Activated effector memory CD4-positive, alpha-beta T cell treated with anti-CD3 and anti-CD28 coated beads, Interleukin-2, amount 50 U/mL, for 16 hours (primary cell): ENCODE data around the gene IFIT1B.
A peak's percentile ranks its signal among the peaks of the same experiment; 100 is the strongest.
"Not testable (repeated sequence)": the region's sequence is repeated elsewhere in the genome, so short reads cannot be mapped to it uniquely, and the experiment has no call there.

Experiments used
- DNase-seq: peaks from one replicate; pipeline ENCODE4 v3.0.0-alpha.2; 2020

The IFIT1B gene, protein sequence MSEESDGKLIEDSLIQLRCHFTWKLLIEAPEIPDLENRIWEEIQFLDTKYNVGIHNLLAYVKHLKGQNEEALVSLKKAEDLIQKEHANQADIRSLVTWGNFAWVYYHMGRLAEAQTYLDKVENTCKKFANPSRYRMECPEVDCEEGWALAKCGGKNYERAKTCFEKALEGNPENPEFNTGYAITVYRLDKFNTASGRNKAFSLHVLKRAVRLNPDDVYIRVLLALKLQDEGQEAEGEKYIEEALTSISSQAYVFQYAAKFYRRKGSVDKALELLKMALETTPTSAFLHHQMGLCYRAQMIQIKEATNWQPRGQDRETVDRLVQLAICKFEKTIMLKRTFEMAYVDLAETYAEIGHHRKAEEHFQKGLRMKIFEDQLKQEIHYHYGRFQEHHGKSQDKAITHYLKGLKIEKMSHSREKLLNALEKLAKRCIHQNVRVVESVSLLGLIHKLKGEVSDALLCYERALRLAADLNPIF

DNA sequence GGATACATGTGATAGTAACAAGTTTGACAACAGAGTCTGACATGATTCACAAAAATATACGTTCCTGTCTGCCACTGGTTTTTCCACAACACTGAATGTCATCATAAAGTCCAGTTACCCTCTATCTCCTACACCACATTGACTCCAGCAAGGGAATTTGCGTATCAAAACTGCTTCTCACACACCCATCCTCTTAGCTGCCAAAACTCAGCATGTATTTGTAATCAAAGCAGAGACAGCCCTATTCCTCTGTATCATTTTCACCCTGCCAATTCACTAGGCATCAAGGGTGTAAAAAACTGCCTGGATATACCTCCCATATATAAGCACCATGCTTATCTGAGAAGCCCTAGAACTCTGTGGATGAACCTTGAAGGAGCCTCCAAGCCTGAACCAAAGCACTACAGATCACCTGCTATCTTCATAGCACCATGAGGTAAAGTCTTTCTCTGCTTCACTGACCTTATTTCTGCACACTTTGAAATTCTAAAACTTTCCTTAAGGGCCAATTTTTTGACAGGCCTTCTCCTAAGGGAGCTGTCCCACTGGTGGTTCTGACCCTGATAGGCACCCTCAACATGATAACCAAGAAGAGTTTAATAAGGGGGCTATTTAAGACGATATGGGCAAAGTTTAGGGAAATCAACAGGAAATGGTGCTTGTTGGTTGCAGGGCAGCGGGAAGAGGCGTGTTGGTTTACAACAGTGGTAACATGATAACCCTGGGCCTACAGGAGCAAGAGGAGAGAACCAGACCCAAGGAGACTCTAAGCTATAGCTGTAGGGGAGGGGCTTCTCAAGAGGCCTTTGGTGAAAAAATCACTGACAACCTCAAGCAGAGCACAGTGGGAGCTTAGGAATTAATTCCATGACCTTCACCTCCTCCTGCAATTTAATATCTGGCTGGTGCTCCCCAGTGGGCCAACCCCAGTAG, at the start of gene IFIT1B:
TSS of gene IFIT1B (plus strand) at position 352 of the 933 bp plus-strand sequence. CDS start at position 432, 80 bp downstream.
- DNase-seq: no peak

DNA sequence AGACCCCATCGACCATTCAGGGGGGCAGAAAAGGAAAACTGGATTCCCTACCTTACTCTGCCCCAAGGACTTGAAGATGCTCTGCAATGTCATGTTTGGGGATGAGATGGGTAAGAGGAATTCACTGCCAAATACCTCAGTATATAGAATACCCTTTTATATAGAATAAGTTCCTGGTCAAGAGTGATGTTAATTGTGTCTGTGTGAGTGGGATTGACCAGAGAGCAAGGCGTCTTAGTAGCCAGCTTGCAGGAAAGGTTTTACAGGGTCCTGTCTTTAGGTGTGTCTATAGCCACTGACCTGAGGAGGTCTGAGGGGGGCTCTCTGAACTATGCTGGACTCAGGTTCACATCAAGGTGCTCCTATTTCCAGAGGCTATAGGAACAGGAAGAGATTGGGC, 48.7 kb upstream of the IFIT1B start:
- DNase-seq: no peak

DNA sequence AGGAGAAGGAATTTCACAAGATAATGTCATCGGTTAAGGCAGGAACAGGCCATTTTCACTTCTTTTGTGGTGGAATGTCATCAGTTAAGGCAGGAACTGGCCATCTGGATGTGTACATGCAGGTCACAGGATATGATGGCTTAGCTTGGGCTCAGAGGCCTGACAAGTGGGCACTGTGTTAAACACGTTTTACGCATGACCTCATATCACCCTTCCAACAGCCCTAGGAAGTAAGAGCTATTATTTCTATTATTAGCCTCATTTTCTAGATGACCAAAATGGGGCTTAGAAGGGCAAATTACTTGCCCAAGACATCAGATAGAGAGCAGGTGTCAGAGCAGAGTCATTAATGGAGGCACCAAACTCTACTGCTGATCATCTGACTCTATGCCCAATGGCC, 47.8 kb upstream of the IFIT1B start:
- DNase-seq: not testable (repeated sequence)

DNA sequence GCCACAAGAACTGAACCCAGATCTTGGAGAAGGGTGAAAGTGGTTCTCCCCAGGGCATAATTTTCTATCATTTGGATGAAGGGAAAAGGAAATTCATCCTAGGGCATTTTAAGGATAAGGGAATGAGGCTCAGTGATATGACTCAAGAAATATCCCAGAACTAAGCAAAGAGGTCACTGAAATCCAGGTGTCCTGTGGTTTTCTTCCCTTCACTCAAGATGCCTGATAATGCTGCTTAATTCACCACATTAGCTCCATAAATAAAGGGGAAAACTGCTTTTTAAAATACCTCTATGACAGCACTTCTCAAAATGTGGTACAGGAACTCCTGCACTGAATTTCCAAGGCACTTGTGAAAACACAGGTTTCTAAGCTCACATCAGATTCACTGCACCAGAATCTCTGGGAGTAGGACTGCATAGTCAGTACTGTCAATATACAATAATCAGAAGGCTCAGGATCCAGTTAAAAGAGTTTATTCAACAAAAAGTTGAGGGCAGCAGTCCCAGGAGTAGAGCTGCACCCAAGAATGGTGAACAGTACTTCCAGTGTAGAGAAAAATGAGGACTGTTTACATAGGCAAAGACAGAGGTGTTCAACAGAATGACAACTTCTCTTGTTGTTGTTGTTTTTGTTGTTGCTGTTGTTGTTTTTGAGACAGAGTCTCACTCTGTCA, 47.2 kb upstream of the IFIT1B start:
- no peak for DNase-seq

- not testable (repeated sequence) for DNase-seq
These were observed 46.3 kb upstream of the IFIT1B start for GRCh38 chr10:89331487-89332122.

GRCh38 chr10:89332123-89332633, 45.7 kb upstream of the IFIT1B start:
- DNase-seq: peak; percentile 68

DNA sequence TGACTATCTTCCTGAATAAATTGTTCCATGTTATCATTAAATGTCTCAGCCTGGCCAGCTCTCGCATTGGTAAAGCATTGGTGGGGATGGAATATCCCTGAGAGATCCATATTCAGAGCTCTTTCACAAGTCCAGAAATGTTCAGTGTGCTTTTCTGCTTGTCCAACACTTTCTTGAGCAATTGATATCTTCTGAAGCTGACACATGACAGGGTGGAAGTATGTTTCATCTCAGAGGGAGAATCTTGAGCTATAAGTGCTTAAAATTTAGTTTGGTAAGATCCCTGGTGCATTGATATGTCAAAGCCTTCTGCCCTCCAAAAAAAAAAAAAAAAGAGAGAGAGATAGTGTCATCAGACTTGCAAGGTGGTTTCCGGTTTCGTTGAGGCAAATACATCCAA, 42.6 kb upstream of the IFIT1B start:
- no peak for DNase-seq

GRCh38 chr10:89336241-89336640, 41.6 kb upstream of the IFIT1B start:
- no peak for DNase-seq

DNA sequence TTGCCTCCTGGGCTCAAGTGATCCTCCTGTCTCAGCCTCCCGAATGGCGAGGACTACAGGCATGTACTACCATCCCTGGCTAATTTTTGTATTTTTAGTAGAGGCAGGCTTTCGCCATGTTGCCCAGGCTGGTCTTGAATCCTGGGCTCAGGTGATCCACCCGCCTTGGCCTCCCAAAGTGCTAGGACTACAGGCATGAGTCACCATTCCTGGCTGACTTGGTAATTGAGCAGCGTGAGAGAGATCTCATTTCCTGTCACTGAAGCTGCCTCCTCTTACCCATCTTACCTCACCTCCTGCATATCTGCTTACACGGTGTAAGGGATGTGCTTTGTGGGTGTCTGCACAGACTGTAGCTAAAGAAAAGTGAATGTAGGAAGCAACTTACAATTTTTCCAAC, 40.4 kb upstream of the IFIT1B start:
- peak; percentile 74 for DNase-seq

- no peak for DNase-seq
These were observed 39.1 kb upstream of the IFIT1B start for GRCh38 chr10:89338713-89339112.

GRCh38 chr10:89339875-89340274, 38.0 kb upstream of the IFIT1B start:
- DNase-seq: no peak

- no peak for DNase-seq
These were observed 36.2 kb upstream of the IFIT1B start for GRCh38 chr10:89341649-89342048.

DNA sequence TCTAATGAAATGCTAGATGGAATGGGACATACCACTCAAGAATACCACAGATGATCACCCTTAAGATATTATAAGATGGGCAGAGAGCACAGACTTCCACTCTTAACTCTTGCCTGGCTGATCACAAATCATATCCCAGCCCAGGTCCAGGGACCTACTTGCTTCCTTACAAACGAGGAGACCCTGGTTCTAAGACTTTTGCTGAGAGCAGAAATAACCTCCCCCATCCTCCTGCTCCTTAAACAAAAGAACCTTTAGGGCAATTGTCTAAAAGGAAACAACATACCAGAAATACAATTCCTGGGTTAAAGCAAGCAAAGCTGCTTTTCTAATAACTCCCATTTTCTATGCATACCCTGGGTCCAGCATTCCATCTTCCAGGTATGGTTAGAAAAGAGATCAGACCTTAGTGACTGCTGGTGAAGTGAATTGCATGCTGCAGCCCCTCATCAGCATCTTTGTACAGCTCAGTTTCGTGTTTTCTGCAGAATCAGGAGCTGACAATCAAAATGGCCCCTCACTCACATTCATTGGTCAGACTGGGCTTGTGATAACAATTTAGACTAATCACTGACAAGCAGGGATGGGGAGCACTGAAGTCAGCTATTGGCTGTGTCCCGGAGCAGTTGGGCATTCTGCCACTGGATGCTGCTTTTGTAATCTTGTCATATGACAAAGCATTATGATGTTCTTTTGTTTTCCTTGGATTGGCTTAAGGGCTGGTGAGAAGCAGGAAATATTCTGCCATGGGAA, 35.5 kb upstream of the IFIT1B start:
- no peak for DNase-seq

- DNase-seq: no peak
These were observed 34.6 kb upstream of the IFIT1B start for GRCh38 chr10:89343089-89343767.

- no peak for DNase-seq
These were observed 33.7 kb upstream of the IFIT1B start for GRCh38 chr10:89344156-89344555.

DNA sequence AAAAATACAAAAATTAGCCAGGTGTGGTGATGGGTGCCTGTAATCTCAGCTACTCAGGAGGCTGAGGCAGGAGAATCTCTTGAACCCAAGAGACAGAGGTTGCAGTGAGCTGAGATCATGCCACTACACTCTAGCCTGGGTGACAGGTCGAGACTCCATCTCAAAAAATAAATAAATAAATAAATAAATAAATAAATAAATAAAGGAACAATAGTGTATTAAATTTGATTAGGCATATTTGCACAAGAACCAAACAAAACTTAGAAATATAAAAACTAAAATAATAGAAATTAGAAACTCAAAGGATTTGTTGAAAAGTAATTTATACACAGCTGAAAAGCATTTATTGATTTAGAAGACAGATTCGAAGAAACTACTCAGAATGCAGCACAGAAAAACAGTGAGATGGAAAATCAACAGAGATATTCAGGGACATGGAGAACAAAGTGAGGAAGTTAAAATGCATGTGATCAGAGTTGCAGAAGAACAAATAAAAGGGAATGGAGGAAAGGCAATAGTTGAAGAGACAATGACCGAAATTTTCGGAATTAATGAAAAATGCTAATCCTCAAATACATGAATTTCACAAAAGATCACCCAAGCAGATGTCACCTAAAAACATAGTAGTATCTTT, 32.4 kb upstream of the IFIT1B start:
- no peak for DNase-seq

DNA sequence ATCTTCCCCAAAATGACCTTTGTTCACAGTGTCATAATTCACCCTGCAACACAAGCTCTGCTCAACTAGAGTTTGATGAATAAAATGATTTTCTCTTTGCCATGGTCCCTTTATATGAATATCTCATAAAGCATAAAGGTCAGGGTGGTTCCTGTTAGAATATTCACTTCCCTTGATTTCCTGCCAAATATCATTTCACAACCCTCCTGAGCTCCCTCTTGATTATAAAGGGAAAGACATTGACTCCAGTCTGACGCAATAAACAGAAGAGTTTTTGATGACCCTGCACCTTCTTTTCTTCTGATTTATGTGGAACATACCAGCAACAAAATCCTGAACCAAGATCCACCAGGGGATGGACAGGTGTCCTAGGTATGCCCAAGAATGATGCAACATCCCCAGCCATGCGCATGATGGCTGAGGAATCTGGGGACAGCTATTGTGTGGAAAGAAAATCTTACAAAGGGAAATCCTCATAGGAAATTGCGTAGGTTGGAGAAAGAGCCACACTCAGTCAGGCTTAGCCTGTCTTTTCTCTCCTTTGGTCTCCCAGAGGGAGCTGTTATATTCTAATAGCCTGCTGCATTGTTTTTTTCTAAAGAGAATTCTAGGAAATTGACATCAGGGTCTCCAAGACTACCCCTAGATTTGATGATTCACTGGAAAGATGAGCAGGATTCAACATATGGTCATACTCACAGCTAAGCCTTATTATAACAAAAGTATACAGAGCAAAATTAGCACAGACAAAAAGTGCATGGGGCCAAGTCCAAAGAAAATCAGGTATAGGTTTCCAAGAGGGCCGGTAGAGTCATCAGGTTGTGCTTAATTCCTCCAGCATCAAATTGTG, 31.2 kb upstream of the IFIT1B start:
- no peak for DNase-seq

- DNase-seq: no peak
These were observed 30.0 kb upstream of the IFIT1B start for GRCh38 chr10:89347701-89348457.

DNA sequence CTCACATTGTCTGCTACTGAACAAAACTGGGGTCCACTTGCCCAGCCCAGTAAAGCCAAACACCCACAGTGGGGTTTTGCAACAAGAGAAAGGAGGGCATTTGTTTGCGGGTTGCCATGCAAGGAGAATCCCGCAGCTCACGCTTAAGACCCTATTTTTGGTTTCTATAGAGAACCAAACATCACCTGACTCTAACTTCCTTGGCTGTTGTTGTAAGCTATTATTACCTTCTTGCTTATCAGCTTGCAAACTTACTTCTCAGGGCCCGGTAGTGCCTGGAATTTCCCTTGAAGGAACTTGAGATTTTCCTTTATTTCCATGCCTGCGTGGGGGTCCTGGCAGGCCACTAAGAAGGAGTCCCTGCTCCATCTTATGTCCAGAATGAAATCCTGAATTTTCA, 29.4 kb upstream of the IFIT1B start:
- DNase-seq: no peak
